GM23248 (cell line): Measurements from ENCODE around the gene PMS1. TPM values are rescaled to one million over a fixed set of nuclear protein-coding genes. Genes with fewer than 3 reads are reported as not detected.

Experiments used
- DNase-seq: peaks from one replicate; pipeline ENCODE4 v3.0.0-alpha.2; 2015
- H2AFZ ChIP-seq: fragments of 200-600 bp; sonication (generic); 2 replicates; pipeline ENCODE4 v1.6.1; 2016; ENCODE audit warnings: antibody characterized with exemption
- H3F3A ChIP-seq: fragments of 200-600 bp; sonication (generic); 2 replicates; pipeline ENCODE4 v1.6.1; 2016; ENCODE audit warnings: mild to moderate bottlenecking, antibody characterized with exemption, mixed run types; ENCODE audit not compliant: insufficient read depth
- H3K27ac ChIP-seq: fragments of 200-600 bp; sonication (generic); 2 replicates; pipeline ENCODE4 v1.5.1; 2016; ENCODE audit warnings: mild to moderate bottlenecking
- H3K27me3 ChIP-seq: fragments of 200-600 bp; sonication (generic); replicated peaks from 2 replicates; pipeline ENCODE4 v1.6.1; 2016; ENCODE audit warnings: mild to moderate bottlenecking; ENCODE audit not compliant: insufficient read depth
- H3K36me3 ChIP-seq: fragments of 200-600 bp; sonication (generic); 2 replicates; pipeline ENCODE4 v1.6.1; 2016; ENCODE audit warnings: low read depth, mild to moderate bottlenecking
- H3K4me1 ChIP-seq: fragments of 200-600 bp; sonication (generic); 2 replicates; pipeline ENCODE4 v1.6.1; 2016; ENCODE audit warnings: mild to moderate bottlenecking; ENCODE audit not compliant: insufficient read depth
- H3K4me2 ChIP-seq: fragments of 200-600 bp; sonication (generic); one replicate; pipeline ENCODE4 v1.6.1; 2016; ENCODE audit warnings: mild to moderate bottlenecking; ENCODE audit not compliant: unreplicated experiment
- H3K4me3 ChIP-seq: fragments of 200-600 bp; sonication (generic); 2 replicates; pipeline ENCODE4 v1.5.1; 2016; ENCODE audit warnings: mild to moderate bottlenecking
- H3K79me2 ChIP-seq: fragments of 200-600 bp; sonication (generic); 2 replicates; pipeline ENCODE4 v1.6.1; 2016; ENCODE audit warnings: mild to moderate bottlenecking; ENCODE audit not compliant: insufficient read depth
- H3K9ac ChIP-seq: fragments of 200-600 bp; sonication (generic); 2 replicates; pipeline ENCODE4 v1.6.1; 2016; ENCODE audit warnings: mild to moderate bottlenecking
- H3K9me2 ChIP-seq: fragments of 200-600 bp; sonication (generic); 2 replicates; pipeline ENCODE4 v1.6.1; 2016; ENCODE audit warnings: mixed run types, mild to moderate bottlenecking, moderate library complexity; ENCODE audit not compliant: insufficient read depth
- H3K9me3 ChIP-seq: fragments of 200-600 bp; sonication (generic); one replicate; pipeline ENCODE4 v1.6.1; 2017; ENCODE audit warnings: low read depth
- H4K20me1 ChIP-seq: fragments of 200-600 bp; sonication (generic); 2 replicates; pipeline ENCODE4 v1.6.0; 2016; ENCODE audit not compliant: insufficient read depth
- EZH2 ChIP-seq: fragments of 200-600 bp; sonication (generic); IDR thresholded peaks from 2 replicates; pipeline ENCODE4 v1.6.1; 2018; ENCODE audit warnings: antibody characterized with exemption, mild to moderate bottlenecking; ENCODE audit not compliant: insufficient read depth, poor library complexity, severe bottlenecking
- EZH2phosphoT487 ChIP-seq: fragments of 200-600 bp; sonication (generic); IDR thresholded peaks from 2 replicates; pipeline ENCODE4 v1.6.1; 2018; ENCODE audit warnings: antibody characterized with exemption, moderate library complexity, mild to moderate bottlenecking, low read depth; ENCODE audit not compliant: insufficient read depth
- WGBS, 2 experiments: methylation state at CpG; one replicate each; pipeline ENCODE4 v1.1.6; 2015 to 2017; ENCODE audit warnings: low lambda C conversion rate in 2 of 2, low coverage in 1 of 2; ENCODE audit errors: missing lambda C conversion rate in 2 of 2; 5-methylcytosine and 5-hydroxymethylcytosine counted together
- in situ Hi-C: fragments of 300-500 bp; cut with MboI; formaldehyde crosslinking; loops from 2 replicates; pipeline ENCODE4 v1.15.0; 2020
- polyA plus RNA-seq: library from polyadenylated mRNA; unstranded; fragments of >200 nt; fragmentation: Nextera tagmentation; extraction: Ambion mirVana; gene quantifications from 2 replicates; pipeline ENCODE4 v1.2.1, GENCODE V29; 2016
- total RNA-seq: library from RNA; depleted of rRNA; stranded (reverse); fragments of >200 nt; shearing (Covaris generic); gene quantifications from 2 replicates; pipeline ENCODE4 v1.2.3, GENCODE V29; 2014

The PMS1 gene
- total and polyA plus RNA-seq, 2 experiments from 2014 or later: 18.2 to 22.3 TPM

- no peak overlapping the region for H3K4me3 ChIP-seq
- no peaks in the 10 kb centered on the region for H3K79me2 ChIP-seq
- H3K9ac ChIP-seq: no peak overlapping the region
- no peaks in the 10 kb centered on the region for H3K9me2 ChIP-seq
- no peak overlapping the region for H3K27ac ChIP-seq
- TF ChIP-seq EZH2: no peak
- TF ChIP-seq EZH2phosphoT487: no peak
- no peak overlapping the region for H3K4me2 ChIP-seq
- no peaks in the 10 kb centered on the region for H3K9me3 ChIP-seq
- peaks cover 23% of the 10 kb centered on the region for H3K4me1 ChIP-seq
- H3F3A ChIP-seq: no peaks in the 10 kb centered on the region
- no peak for DNase-seq
- in situ Hi-C loops: no loop called here
- H3K27me3 ChIP-seq: no peaks in the 10 kb centered on the region
- H3K36me3 ChIP-seq: peaks cover 13% of the 10 kb centered on the region
- no peaks in the 10 kb centered on the region for H4K20me1 ChIP-seq
- no peak overlapping the region for H2AFZ ChIP-seq
Measured at GRCh38 chr2:189868896-189869295, 84.6 kb downstream of the PMS1 start.

GRCh38 chr2:189870381-189871085 lies 86.3 kb downstream of the PMS1 start:
- H2AFZ ChIP-seq: no peak overlapping the region
- no peak for DNase-seq
- H3K9me2 ChIP-seq: no peaks in the 10 kb centered on the region
- H3K27me3 ChIP-seq: no peaks in the 10 kb centered on the region
- 92 to 97% methylated on average over 5 of the region's 5 CpGs for WGBS, 2 experiments
- H3K4me2 ChIP-seq: no peak overlapping the region
- no peak overlapping the region for H3K9ac ChIP-seq
- H3K9me3 ChIP-seq: no peaks in the 10 kb centered on the region
- H3K36me3 ChIP-seq: peaks cover 16% of the 10 kb centered on the region
- in situ Hi-C loops: no loop called here
- TF ChIP-seq EZH2 (no peak), EZH2phosphoT487 (no peak)
- H3F3A ChIP-seq: no peaks in the 10 kb centered on the region
- no peak overlapping the region for H3K4me3 ChIP-seq
- no peak overlapping the region for H3K27ac ChIP-seq
- H4K20me1 ChIP-seq: no peaks in the 10 kb centered on the region
- no peaks in the 10 kb centered on the region for H3K79me2 ChIP-seq
- peaks cover 17% of the 10 kb centered on the region for H3K4me1 ChIP-seq

- Histone ChIP-seq H3K9ac (no peak overlapping the region), H3F3A (no peaks in the 10 kb centered on the region), H2AFZ (no peak overlapping the region), H3K27me3 (no peaks in the 10 kb centered on the region), H3K79me2 (no peaks in the 10 kb centered on the region), H3K4me2 (no peak overlapping the region), H3K9me2 (no peaks in the 10 kb centered on the region), H3K27ac (no peak overlapping the region), H3K4me1 (0 out of 2 replicates have a peak, but pooled peaks cover 4% of the 10 kb centered on the region), H3K4me3 (no peak overlapping the region), H3K36me3 (peaks cover 15% of the 10 kb centered on the region), H4K20me1 (no peaks in the 10 kb centered on the region), H3K9me3 (no peaks in the 10 kb centered on the region)
- in situ Hi-C loops: no loop called here
- WGBS, 2 experiments: 94% methylated on average over 8 of the region's 8 CpGs
- TF ChIP-seq EZH2: no peak
- no peak for TF ChIP-seq EZH2phosphoT487
- no peak for DNase-seq
Measured at GRCh38 chr2:189873696-189874095, 89.4 kb downstream of the PMS1 start.

- Histone ChIP-seq H3K4me1 (0 out of 2 replicates have a peak, but pooled peaks cover 4% of the 10 kb centered on the region), H3K36me3 (peaks cover 15% of the 10 kb centered on the region), H3F3A (no peaks in the 10 kb centered on the region), H2AFZ (no peak overlapping the region), H3K27me3 (no peaks in the 10 kb centered on the region), H3K9me2 (no peaks in the 10 kb centered on the region), H3K9ac (no peak overlapping the region), H3K79me2 (no peaks in the 10 kb centered on the region), H3K4me2 (no peak overlapping the region), H4K20me1 (no peaks in the 10 kb centered on the region), H3K27ac (no peak overlapping the region), H3K4me3 (no peak overlapping the region), H3K9me3 (no peaks in the 10 kb centered on the region)
- 97 to 100% methylated on average over 4 of the region's 4 CpGs for WGBS, 2 experiments
- in situ Hi-C loops: no loop called here
- DNase-seq: no peak
- no peak for TF ChIP-seq EZH2phosphoT487
- TF ChIP-seq EZH2: no peak
Measured at GRCh38 chr2:189874586-189875320, 90.5 kb downstream of the PMS1 start.
